Testis (tissue), 2 donors: ENCODE measurements around the gene ACLY.

Experiments used
- POLR2A ChIP-seq: fragments of 450-650 bp; IDR thresholded peaks from one replicate; pipeline ENCODE4 v1.6.1; 2017; ENCODE audit warnings: antibody characterized with exemption, mild to moderate bottlenecking, moderate library complexity
- TF ChIP-seq, protein P1 (sequence below), 3 experiments: fragments of 450-650 bp in 2 of 3; fragments of 200-600 bp in 1 of 3; sonication (generic) in 1 of 3; IDR thresholded peaks; one replicate each; pipeline ENCODE4 v1.5.1; 2016 to 2019; ENCODE audit warnings: antibody characterized with exemption in 3 of 3, mild to moderate bottlenecking in 2 of 3, moderate library complexity in 1 of 3

- TF ChIP-seq, protein P1, sequence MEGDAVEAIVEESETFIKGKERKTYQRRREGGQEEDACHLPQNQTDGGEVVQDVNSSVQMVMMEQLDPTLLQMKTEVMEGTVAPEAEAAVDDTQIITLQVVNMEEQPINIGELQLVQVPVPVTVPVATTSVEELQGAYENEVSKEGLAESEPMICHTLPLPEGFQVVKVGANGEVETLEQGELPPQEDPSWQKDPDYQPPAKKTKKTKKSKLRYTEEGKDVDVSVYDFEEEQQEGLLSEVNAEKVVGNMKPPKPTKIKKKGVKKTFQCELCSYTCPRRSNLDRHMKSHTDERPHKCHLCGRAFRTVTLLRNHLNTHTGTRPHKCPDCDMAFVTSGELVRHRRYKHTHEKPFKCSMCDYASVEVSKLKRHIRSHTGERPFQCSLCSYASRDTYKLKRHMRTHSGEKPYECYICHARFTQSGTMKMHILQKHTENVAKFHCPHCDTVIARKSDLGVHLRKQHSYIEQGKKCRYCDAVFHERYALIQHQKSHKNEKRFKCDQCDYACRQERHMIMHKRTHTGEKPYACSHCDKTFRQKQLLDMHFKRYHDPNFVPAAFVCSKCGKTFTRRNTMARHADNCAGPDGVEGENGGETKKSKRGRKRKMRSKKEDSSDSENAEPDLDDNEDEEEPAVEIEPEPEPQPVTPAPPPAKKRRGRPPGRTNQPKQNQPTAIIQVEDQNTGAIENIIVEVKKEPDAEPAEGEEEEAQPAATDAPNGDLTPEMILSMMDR (IDR thresholded peaks at IDR 0.05) = no peak
- no peak for TF ChIP-seq POLR2A
These were observed 22.0 kb downstream of the ACLY start for GRCh38 chr17:41896726-41897125.
